HepG2 (cell line): ENCODE measurements around the gene ZSWIM6. TPM values are rescaled to one million over a fixed set of nuclear protein-coding genes. Genes with fewer than 3 reads are reported as not detected.

ENCODE experiments used
- CBFB ChIP-seq: sonication (generic); formaldehyde crosslinking; IDR thresholded peaks from 2 replicates; pipeline ENCODE4 v1.4.0; 2020; ENCODE audit warnings: missing genetic modification reagents
- ELF1 ChIP-seq: sonication (generic); formaldehyde crosslinking; IDR thresholded peaks from 2 replicates; pipeline ENCODE4 v1.4.0; 2020; ENCODE audit warnings: missing genetic modification reagents
- FOXA1 ChIP-seq, 2 experiments: fragments of 450-650 bp in 1 of 2; sonication (generic) in 1 of 2; formaldehyde crosslinking in 1 of 2; IDR thresholded peaks; 2 replicates each; pipeline versions ENCODE4 v1.4.0 to v1.6.1; 2016 to 2020; ENCODE audit warnings: missing genetic modification reagents in 1 of 2
- FOXA3 ChIP-seq: IDR thresholded peaks from 2 replicates; pipeline ENCODE4 v1.6.1; 2016; ENCODE audit warnings: missing genetic modification reagents, missing compliant biosample characterization
- FOXJ3 ChIP-seq: sonication (generic); formaldehyde crosslinking; IDR thresholded peaks from 2 replicates; pipeline ENCODE4 v1.4.0; 2020; ENCODE audit warnings: missing genetic modification reagents, mild to moderate bottlenecking, borderline replicate concordance
- HDAC1 ChIP-seq: sonication (generic); formaldehyde crosslinking; IDR thresholded peaks from 2 replicates; pipeline ENCODE4 v1.5.1; 2020; ENCODE audit warnings: mild to moderate bottlenecking, missing genetic modification reagents
- JUNB ChIP-seq: sonication (generic); formaldehyde crosslinking; IDR thresholded peaks from 2 replicates; pipeline ENCODE4 v1.8.0; 2022; ENCODE audit warnings: missing genetic modification reagents, mild to moderate bottlenecking, borderline replicate concordance
- KDM2A ChIP-seq: sonication (generic); formaldehyde crosslinking; IDR thresholded peaks from 2 replicates; pipeline ENCODE4 v1.4.0; 2020; ENCODE audit warnings: low read depth, missing genetic modification reagents, borderline replicate concordance
- MAZ ChIP-seq, 2 experiments: sonication (generic) in 1 of 2; formaldehyde crosslinking in 1 of 2; IDR thresholded peaks; 2 replicates each; pipeline versions ENCODE4 v1.5.0 to v1.6.1; 2012 to 2020; ENCODE audit warnings: low read depth in 2 of 2, mild to moderate bottlenecking in 2 of 2, borderline replicate concordance in 1 of 2, improper control_type of control experiment in 1 of 2, low read length in 1 of 2, missing genetic modification reagents in 1 of 2, moderate library complexity in 1 of 2
- TBP ChIP-seq: sonication (generic); formaldehyde crosslinking; IDR thresholded peaks from 2 replicates; pipeline ENCODE4 v1.5.0; 2020; ENCODE audit warnings: missing genetic modification reagents
- XRCC5 ChIP-seq: fragments of 200-400 bp; formaldehyde crosslinking; optimal IDR thresholded peaks from 2 replicates; pipeline ENCODE3; 2017; ENCODE audit warnings: mild to moderate bottlenecking, low read length
- ZEB1 ChIP-seq: IDR thresholded peaks from 2 replicates; pipeline ENCODE4 v1.6.1; 2012; ENCODE audit warnings: mild to moderate bottlenecking, low read depth, inconsistent platforms; ENCODE audit not compliant: insufficient replicate concordance
- ZNF232 ChIP-seq: sonication (generic); formaldehyde crosslinking; IDR thresholded peaks from 2 replicates; pipeline ENCODE4 v1.4.0; 2020; ENCODE audit warnings: missing genetic modification reagents, borderline replicate concordance
- ZNF580 ChIP-seq: IDR thresholded peaks from 2 replicates; pipeline ENCODE4 v1.6.1; 2016; ENCODE audit warnings: low read depth, borderline replicate concordance
- ZNF75D ChIP-seq: sonication (generic); formaldehyde crosslinking; IDR thresholded peaks from 2 replicates; pipeline ENCODE4 v1.8.1; 2023; ENCODE audit warnings: missing genetic modification reagents, mild to moderate bottlenecking, borderline replicate concordance
- polyA plus RNA-seq, 8 experiments: library from polyadenylated mRNA; depleted of rRNA in 3 of 8; stranded (reverse) in 7 of 8; unstranded in 1 of 8; fragments of >200 nt; fragmentation: Illumina TruSeq in 4 of 8; extraction: Trizol in 4 of 8; gene quantifications; 2 replicates each; pipeline versions ENCODE4 v1.2.1 to v1.2.3, GENCODE V29; 2011 to 2016; ENCODE audit warnings: low read depth in 4 of 8, missing spikeins in 1 of 8, mixed read lengths in 1 of 8; ENCODE audit not compliant: insufficient read depth in 1 of 8
- total RNA-seq, 5 experiments: library from RNA; depleted of rRNA; stranded (reverse); fragments of >200 nt; fragmentation: Illumina TruSeq; extraction: Trizol; gene quantifications; 2 replicates each; pipeline ENCODE4 v1.2.3, GENCODE V29; 2016; ENCODE audit warnings: low read depth in 1 of 5
- TF ChIP-seq, protein P1 (sequence below): sonication (generic); formaldehyde crosslinking; IDR thresholded peaks from 2 replicates; pipeline ENCODE4 v1.5.1; 2020; ENCODE audit warnings: mild to moderate bottlenecking, missing genetic modification reagents, moderate library complexity
- TF ChIP-seq, protein P2 (sequence below): sonication (generic); formaldehyde crosslinking; IDR thresholded peaks from 2 replicates; pipeline ENCODE4 v1.4.0; 2020; ENCODE audit warnings: missing genetic modification reagents, borderline replicate concordance
- TF ChIP-seq, protein P3 (sequence below): IDR thresholded peaks from 2 replicates; pipeline ENCODE4 v1.6.1; 2018; ENCODE audit warnings: missing genetic modification reagents

ZSWIM6 gene
- total and polyA plus RNA-seq, 2 of the 13 experiments (the other 11 are each of a cell fraction or from before 2014, with no cell fraction given) = 0.82 to 1.9 TPM

- TF ChIP-seq, protein P1, sequence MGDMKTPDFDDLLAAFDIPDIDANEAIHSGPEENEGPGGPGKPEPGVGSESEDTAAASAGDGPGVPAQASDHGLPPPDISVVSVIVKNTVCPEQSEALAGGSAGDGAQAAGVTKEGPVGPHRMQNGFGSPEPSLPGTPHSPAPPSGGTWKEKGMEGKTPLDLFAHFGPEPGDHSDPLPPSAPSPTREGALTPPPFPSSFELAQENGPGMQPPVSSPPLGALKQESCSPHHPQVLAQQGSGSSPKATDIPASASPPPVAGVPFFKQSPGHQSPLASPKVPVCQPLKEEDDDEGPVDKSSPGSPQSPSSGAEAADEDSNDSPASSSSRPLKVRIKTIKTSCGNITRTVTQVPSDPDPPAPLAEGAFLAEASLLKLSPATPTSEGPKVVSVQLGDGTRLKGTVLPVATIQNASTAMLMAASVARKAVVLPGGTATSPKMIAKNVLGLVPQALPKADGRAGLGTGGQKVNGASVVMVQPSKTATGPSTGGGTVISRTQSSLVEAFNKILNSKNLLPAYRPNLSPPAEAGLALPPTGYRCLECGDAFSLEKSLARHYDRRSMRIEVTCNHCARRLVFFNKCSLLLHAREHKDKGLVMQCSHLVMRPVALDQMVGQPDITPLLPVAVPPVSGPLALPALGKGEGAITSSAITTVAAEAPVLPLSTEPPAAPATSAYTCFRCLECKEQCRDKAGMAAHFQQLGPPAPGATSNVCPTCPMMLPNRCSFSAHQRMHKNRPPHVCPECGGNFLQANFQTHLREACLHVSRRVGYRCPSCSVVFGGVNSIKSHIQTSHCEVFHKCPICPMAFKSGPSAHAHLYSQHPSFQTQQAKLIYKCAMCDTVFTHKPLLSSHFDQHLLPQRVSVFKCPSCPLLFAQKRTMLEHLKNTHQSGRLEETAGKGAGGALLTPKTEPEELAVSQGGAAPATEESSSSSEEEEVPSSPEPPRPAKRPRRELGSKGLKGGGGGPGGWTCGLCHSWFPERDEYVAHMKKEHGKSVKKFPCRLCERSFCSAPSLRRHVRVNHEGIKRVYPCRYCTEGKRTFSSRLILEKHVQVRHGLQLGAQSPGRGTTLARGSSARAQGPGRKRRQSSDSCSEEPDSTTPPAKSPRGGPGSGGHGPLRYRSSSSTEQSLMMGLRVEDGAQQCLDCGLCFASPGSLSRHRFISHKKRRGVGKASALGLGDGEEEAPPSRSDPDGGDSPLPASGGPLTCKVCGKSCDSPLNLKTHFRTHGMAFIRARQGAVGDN (CRISPR knock-in tag) = peak; percentile 82
- TF ChIP-seq HDAC1 (peak; percentile 47), ZNF580 (CRISPR knock-in tag) (peak; percentile 32; the same call in 1 of the 2 replicates), ELF1 (CRISPR knock-in tag) (peak; percentile 61), ZNF75D (CRISPR knock-in tag) (no peak), XRCC5 (peak; percentile 58), TBP (CRISPR knock-in tag) (no peak), FOXJ3 (peak; percentile 75), ZNF232 (peak; percentile 95), ZEB1 (peak; percentile 28), FOXA3 (CRISPR knock-in tag) (peak; percentile 63), KDM2A (peak; percentile 60; the same call in 1 of the 2 replicates), MAZ (IDR thresholded peaks at IDR 0.05; ENCODE audit: borderline replicate concordance, low read depth, low read length) (peak; percentile 57), MAZ (CRISPR knock-in tag; IDR thresholded peaks at IDR 0.05; ENCODE audit: low read depth) (no peak), FOXA1 (IDR thresholded peaks at IDR 0.05) (no peak), FOXA1 (CRISPR knock-in tag; IDR thresholded peaks at IDR 0.05) (0 out of 2 replicates have a peak, but pooled peaks have one; percentile 20), JUNB (peak; percentile 33; the same call in 1 of the 2 replicates), CBFB (CRISPR knock-in tag) (peak; percentile 68; the same call in 1 of the 2 replicates)
- TF ChIP-seq, protein P2, sequence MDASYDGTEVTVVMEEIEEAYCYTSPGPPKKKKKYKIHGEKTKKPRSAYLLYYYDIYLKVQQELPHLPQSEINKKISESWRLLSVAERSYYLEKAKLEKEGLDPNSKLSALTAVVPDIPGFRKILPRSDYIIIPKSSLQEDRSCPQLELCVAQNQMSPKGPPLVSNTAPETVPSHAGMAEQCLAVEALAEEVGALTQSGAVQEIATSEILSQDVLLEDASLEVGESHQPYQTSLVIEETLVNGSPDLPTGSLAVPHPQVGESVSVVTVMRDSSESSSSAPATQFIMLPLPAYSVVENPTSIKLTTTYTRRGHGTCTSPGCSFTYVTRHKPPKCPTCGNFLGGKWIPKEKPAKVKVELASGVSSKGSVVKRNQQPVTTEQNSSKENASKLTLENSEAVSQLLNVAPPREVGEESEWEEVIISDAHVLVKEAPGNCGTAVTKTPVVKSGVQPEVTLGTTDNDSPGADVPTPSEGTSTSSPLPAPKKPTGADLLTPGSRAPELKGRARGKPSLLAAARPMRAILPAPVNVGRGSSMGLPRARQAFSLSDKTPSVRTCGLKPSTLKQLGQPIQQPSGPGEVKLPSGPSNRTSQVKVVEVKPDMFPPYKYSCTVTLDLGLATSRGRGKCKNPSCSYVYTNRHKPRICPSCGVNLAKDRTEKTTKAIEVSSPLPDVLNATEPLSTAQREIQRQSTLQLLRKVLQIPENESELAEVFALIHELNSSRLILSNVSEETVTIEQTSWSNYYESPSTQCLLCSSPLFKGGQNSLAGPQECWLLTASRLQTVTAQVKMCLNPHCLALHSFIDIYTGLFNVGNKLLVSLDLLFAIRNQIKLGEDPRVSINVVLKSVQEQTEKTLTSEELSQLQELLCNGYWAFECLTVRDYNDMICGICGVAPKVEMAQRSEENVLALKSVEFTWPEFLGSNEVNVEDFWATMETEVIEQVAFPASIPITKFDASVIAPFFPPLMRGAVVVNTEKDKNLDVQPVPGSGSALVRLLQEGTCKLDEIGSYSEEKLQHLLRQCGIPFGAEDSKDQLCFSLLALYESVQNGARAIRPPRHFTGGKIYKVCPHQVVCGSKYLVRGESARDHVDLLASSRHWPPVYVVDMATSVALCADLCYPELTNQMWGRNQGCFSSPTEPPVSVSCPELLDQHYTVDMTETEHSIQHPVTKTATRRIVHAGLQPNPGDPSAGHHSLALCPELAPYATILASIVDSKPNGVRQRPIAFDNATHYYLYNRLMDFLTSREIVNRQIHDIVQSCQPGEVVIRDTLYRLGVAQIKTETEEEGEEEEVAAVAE (CRISPR knock-in tag) = peak; percentile 48; the same call in 1 of the 2 replicates
- TF ChIP-seq, protein P3, sequence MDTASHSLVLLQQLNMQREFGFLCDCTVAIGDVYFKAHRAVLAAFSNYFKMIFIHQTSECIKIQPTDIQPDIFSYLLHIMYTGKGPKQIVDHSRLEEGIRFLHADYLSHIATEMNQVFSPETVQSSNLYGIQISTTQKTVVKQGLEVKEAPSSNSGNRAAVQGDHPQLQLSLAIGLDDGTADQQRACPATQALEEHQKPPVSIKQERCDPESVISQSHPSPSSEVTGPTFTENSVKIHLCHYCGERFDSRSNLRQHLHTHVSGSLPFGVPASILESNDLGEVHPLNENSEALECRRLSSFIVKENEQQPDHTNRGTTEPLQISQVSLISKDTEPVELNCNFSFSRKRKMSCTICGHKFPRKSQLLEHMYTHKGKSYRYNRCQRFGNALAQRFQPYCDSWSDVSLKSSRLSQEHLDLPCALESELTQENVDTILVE (CRISPR knock-in tag) = no peak
These were observed 76.6 kb downstream of the ZSWIM6 start (continued) for GRCh38 chr5:61408476-61409168.
